NCI-H146 treated with DMSO at 0.1 percent for 48 hours (cell line): ENCODE measurements around the gene KRT80.

Experiments used
- DNase-seq: peaks from one replicate; lab custom pipeline; 2025; ENCODE audit not compliant: unreplicated experiment; lab: John Stamatoyannopoulos, UW

Gene KRT80

GRCh38 chr12:52181746-52182145 lies 10.1 kb downstream of the KRT80 start:
- peak; percentile 56 for DNase-seq

GRCh38 chr12:52180971-52181628 lies 10.7 kb downstream of the KRT80 start:
- no peak for DNase-seq

- DNase-seq = no peak
These were observed 12.3 kb downstream of the KRT80 start for GRCh38 chr12:52179396-52179973.

GRCh38 chr12:52178984-52179383 lies 12.8 kb downstream of the KRT80 start:
- no peak for DNase-seq

GRCh38 chr12:52178443-52178842 lies 13.4 kb downstream of the KRT80 start:
- no peak for DNase-seq

GRCh38 chr12:52175371-52176350 lies 16.2 kb downstream of the KRT80 start:
- DNase-seq = peak; percentile 86

- DNase-seq = no peak
These were observed 18.3 kb downstream of the KRT80 start for GRCh38 chr12:52173526-52173925.

- DNase-seq = no peak
These were observed 18.9 kb downstream of the KRT80 start for GRCh38 chr12:52172956-52173355.

GRCh38 chr12:52171950-52172512 lies 19.8 kb downstream of the KRT80 start:
- DNase-seq = peak; percentile 36

- DNase-seq = no peak
These were observed 21.0 kb downstream of the KRT80 start for GRCh38 chr12:52170827-52171226.

GRCh38 chr12:52169886-52170285 lies 21.9 kb downstream of the KRT80 start:
- no peak for DNase-seq

- DNase-seq = no peak
These were observed 23.6 kb downstream of the KRT80 start for GRCh38 chr12:52168019-52168717.

GRCh38 chr12:52167526-52167925 lies 24.3 kb downstream of the KRT80 start:
- no peak for DNase-seq

GRCh38 chr12:52166672-52167071 lies 25.1 kb downstream of the KRT80 start:
- DNase-seq = no peak

GRCh38 chr12:52165096-52165855 lies 26.5 kb downstream of the KRT80 start:
- DNase-seq = no peak

GRCh38 chr12:52164624-52165023 lies 27.2 kb downstream of the KRT80 start:
- no peak for DNase-seq

- no peak for DNase-seq
These were observed 28.8 kb downstream of the KRT80 start for GRCh38 chr12:52162981-52163380.

- no peak for DNase-seq
These were observed 31.6 kb downstream of the KRT80 start for GRCh38 chr12:52160200-52160599.

- DNase-seq = no peak
These were observed 34.2 kb downstream of the KRT80 start for GRCh38 chr12:52157566-52158150.
